Stimulated activated CD4-positive, alpha-beta T cell treated with anti-CD3 and anti-CD28 coated beads, Interleukin-2, amount 100 ng/mL, for 48 hours (primary cell): ENCODE data around the gene CIDEC.
"Not testable (repeated sequence)": the region's sequence is repeated elsewhere in the genome, so short reads cannot be mapped to it uniquely, and the experiment has no call there.

ENCODE experiments used
- DNase-seq, 2 donors: peaks; one replicate each; pipeline ENCODE4 v3.0.0-alpha.2; 2020

Gene CIDEC

GRCh38 chr3:9900965-9901415 lies 20.9 kb upstream of the CIDEC start:
- DNase-seq: not testable (repeated sequence)

GRCh38 chr3:9899289-9899791 lies 19.3 kb upstream of the CIDEC start:
- DNase-seq: no peak

GRCh38 chr3:9898467-9899241 lies 18.6 kb upstream of the CIDEC start:
- DNase-seq: no peak

GRCh38 chr3:9897408-9898372 lies 17.6 kb upstream of the CIDEC start:
- no peak for DNase-seq

GRCh38 chr3:9896755-9897407 lies 16.8 kb upstream of the CIDEC start:
- DNase-seq: not testable (repeated sequence)

- not testable (repeated sequence) for DNase-seq
These were observed 15.7 kb upstream of the CIDEC start for GRCh38 chr3:9895715-9896114.

- DNase-seq: no peak
These were observed 13.7 kb upstream of the CIDEC start for GRCh38 chr3:9893739-9894138.

GRCh38 chr3:9891072-9891622 lies 11.1 kb upstream of the CIDEC start:
- DNase-seq: no peak

- DNase-seq: peak; percentile 89 to 92
These were observed 10.4 kb upstream of the CIDEC start, which contains the start of gene JAGN1 for GRCh38 chr3:9890249-9891071. Gene JAGN1 (plus strand): TSS chr3:9890610. CDS start chr3:9890723, 113 bp downstream.

GRCh38 chr3:9889405-9889804 lies 9.4 kb upstream of the CIDEC start:
- DNase-seq: no peak

GRCh38 chr3:9888540-9888939 lies 8.5 kb upstream of the CIDEC start:
- DNase-seq: no peak

- no peak for DNase-seq
These were observed 7.4 kb upstream of the CIDEC start for GRCh38 chr3:9887480-9887879.

- no peak for DNase-seq
These were observed 6.3 kb upstream of the CIDEC start for GRCh38 chr3:9886328-9886727.

GRCh38 chr3:9884555-9885165 lies 4.6 kb upstream of the CIDEC start:
- DNase-seq: no peak

GRCh38 chr3:9883706-9884554 lies 3.9 kb upstream of the CIDEC start:
- DNase-seq: no peak

- no peak for DNase-seq
These were observed 1.4 kb upstream of the CIDEC start for GRCh38 chr3:9881441-9881840.

GRCh38 chr3:9878700-9879099 lies 1.4 kb downstream of the CIDEC start:
- DNase-seq: no peak

- DNase-seq: no peak
These were observed 3.1 kb downstream of the CIDEC start for GRCh38 chr3:9876991-9877390.

GRCh38 chr3:9876255-9876654 lies 3.8 kb downstream of the CIDEC start:
- not testable (repeated sequence) for DNase-seq

- DNase-seq: no peak
These were observed 4.6 kb downstream of the CIDEC start for GRCh38 chr3:9875448-9875847.
